Breast epithelium (tissue), 3 donors: ENCODE measurements around the gene GLDN.
A peak's percentile ranks its signal among the peaks of the same experiment; 100 is the strongest.

Source experiments
- POLR2A ChIP-seq: fragments of 450-650 bp; IDR thresholded peaks from one replicate; pipeline ENCODE4 v1.6.1; 2016; ENCODE audit warnings: antibody characterized with exemption, mild to moderate bottlenecking, moderate library complexity
- TF ChIP-seq, protein P1 (sequence below), 3 donors: fragments of 450-650 bp; IDR thresholded peaks; one replicate each; pipeline ENCODE4 v1.5.1; 2016 to 2017; ENCODE audit warnings: antibody characterized with exemption in 3 of 3, mild to moderate bottlenecking in 3 of 3, moderate library complexity in 3 of 3

DNA sequence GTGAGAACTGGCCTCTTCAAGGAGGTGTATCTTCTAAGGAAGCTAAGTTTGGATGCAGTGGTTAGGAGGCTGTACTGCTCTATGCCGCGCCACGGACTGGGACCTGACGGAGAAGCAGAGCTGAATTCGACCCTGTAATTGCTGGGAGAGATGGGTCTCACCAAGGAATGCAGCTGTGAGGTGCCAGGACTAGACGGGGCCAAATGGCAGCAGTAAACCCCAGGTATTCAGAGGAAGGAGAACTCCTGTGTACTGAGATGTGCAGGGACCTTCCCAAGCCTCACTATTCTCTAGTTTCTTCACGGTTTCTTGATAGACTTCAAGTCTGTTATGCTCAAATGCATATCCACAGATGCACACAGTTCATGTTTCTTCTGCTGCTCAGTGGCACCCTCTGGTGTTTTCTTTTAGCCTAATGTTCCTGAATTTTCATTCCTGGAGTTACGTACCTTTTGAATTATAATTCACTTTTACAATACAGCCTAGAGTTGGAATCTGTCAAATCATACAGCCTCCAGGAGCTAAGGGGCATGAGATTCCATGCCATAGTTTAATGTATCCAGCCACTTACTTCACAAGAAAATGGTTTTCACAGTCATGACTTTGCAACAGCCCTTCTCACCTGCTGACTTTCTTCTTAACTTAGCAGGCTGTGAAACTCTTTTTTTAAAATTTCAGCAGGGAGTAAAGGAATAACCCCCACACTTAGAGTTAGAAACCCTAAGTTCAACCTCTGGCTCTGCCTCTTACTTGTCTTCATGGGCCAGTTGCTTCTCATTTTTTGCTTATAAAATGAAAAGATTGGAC, 61.8 kb downstream of the GLDN start:
- TF ChIP-seq, protein P1, sequence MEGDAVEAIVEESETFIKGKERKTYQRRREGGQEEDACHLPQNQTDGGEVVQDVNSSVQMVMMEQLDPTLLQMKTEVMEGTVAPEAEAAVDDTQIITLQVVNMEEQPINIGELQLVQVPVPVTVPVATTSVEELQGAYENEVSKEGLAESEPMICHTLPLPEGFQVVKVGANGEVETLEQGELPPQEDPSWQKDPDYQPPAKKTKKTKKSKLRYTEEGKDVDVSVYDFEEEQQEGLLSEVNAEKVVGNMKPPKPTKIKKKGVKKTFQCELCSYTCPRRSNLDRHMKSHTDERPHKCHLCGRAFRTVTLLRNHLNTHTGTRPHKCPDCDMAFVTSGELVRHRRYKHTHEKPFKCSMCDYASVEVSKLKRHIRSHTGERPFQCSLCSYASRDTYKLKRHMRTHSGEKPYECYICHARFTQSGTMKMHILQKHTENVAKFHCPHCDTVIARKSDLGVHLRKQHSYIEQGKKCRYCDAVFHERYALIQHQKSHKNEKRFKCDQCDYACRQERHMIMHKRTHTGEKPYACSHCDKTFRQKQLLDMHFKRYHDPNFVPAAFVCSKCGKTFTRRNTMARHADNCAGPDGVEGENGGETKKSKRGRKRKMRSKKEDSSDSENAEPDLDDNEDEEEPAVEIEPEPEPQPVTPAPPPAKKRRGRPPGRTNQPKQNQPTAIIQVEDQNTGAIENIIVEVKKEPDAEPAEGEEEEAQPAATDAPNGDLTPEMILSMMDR (IDR thresholded peaks at IDR 0.05), result peak; percentile 17 to 31 (median 19)
- TF ChIP-seq POLR2A, result no peak
